ENCODE results near the gene KLHL36. TPM values are rescaled to one million over a fixed set of nuclear protein-coding genes. Genes with fewer than 3 reads are reported as not detected.

KLHL36 gene
- total and polyA plus RNA-seq, 9 of the 15 experiments (the other 6 are each of a cell fraction or from before 2014, with no cell fraction given), result 2.1 to 51.2 (median 18.5) TPM

GRCh38 chr16:84617791-84618580 is 30.3 kb upstream of the KLHL36 start, which contains the start of gene COTL1 (continued):
- no peak for TF ChIP-seq REST (IDR thresholded peaks at IDR 0.05; ENCODE audit: borderline replicate concordance)
- TF ChIP-seq REST (CRISPR knock-in tag; IDR thresholded peaks at IDR 0.05; ENCODE audit: low read depth), result peak; percentile 66; the same call in 1 of the 2 replicates
- peak; percentile 57; the same call in 1 of the 2 replicates for TF ChIP-seq CTBP1 (IDR thresholded peaks at IDR 0.05; ENCODE audit: borderline replicate concordance)
- TF ChIP-seq KDM4B (IDR thresholded peaks at IDR 0.05; ENCODE audit: borderline replicate concordance in 2 of 2, low read depth in 1 of 2), result 0 out of 4 replicates have a peak, but pooled peaks of 1 of the 2 experiments have one; percentile 31
- no peak for TF ChIP-seq HIVEP1 (CRISPR knock-in tag; IDR thresholded peaks at IDR 0.05)
- TF ChIP-seq MAFF (IDR thresholded peaks at IDR 0.05; ENCODE audit: low read length), result no peak
- TF ChIP-seq ZNF696 (CRISPR knock-in tag; conservative IDR thresholded peaks at IDR 0.05), result no peak
- no peak for TF ChIP-seq CBFA2T3 (IDR thresholded peaks at IDR 0.05)
- peak; percentile 99 for TF ChIP-seq VEZF1 (CRISPR knock-in tag; IDR thresholded peaks at IDR 0.05)
- TF ChIP-seq POU5F1 (IDR thresholded peaks at IDR 0.05; ENCODE audit: borderline replicate concordance, low read depth, low read length, partially characterized antibody), result no peak
- TF ChIP-seq ZKSCAN1 (IDR thresholded peaks at IDR 0.05; ENCODE audit: low read depth, low read length), result no peak
- TF ChIP-seq RBM22 (IDR thresholded peaks at IDR 0.05; ENCODE audit: low read depth, low read length, poor library complexity, severe bottlenecking), result no peak
- no peak for TF ChIP-seq PML (IDR thresholded peaks at IDR 0.05; ENCODE audit: low read length)
- TF ChIP-seq ZNF780A (CRISPR knock-in tag; IDR thresholded peaks at IDR 0.05), result no peak
- TF ChIP-seq KLF6 (CRISPR knock-in tag; IDR thresholded peaks at IDR 0.05; ENCODE audit: borderline replicate concordance), result no peak
